CD4-positive, alpha-beta memory T cell (primary cell): ENCODE data around the gene ZBTB7A. TPM values are rescaled to one million over a fixed set of nuclear protein-coding genes. Genes with fewer than 3 reads are reported as not detected.

Source experiments
- CTCF ChIA-PET: fragments of 350-600 bp; sonication (Branson Sonifier 250); formaldehyde crosslinking; loops from one replicate; lab custom pipeline; 2021; ENCODE audit warnings: inconsistent platforms; ENCODE audit not compliant: partially characterized antibody; lab: Charles Lee
- POLR2A ChIA-PET: fragments of 350-600 bp; sonication (Branson Sonifier 250); formaldehyde crosslinking; loops from one replicate; lab custom pipeline; 2021; ENCODE audit not compliant: partially characterized antibody; lab: Charles Lee
- DNase-seq, 5 donors: peaks; one replicate each; pipeline versions ENCODE4 v3.0.0 to v3.0.0-alpha.2; 2020 to 2022; ENCODE audit warnings: mixed read lengths in 1 of 5
- H3K27ac ChIP-seq: one replicate; pipeline ENCODE4 v1.7.0; 2013; ENCODE audit warnings: low read depth, low read length
- H3K27me3 ChIP-seq: 2 replicates; pipeline ENCODE4 v1.7.0; 2013; ENCODE audit warnings: mild to moderate bottlenecking, low read length, moderate library complexity; ENCODE audit not compliant: insufficient read depth
- H3K36me3 ChIP-seq: 2 replicates; pipeline ENCODE4 v1.7.0; 2013; ENCODE audit warnings: mild to moderate bottlenecking, low read length, moderate library complexity; ENCODE audit not compliant: insufficient read depth
- H3K4me1 ChIP-seq: 2 replicates; pipeline ENCODE4 v1.7.0; 2013; ENCODE audit warnings: mild to moderate bottlenecking, low read length, moderate library complexity; ENCODE audit not compliant: insufficient read depth
- H3K4me3 ChIP-seq, 2 donors: one replicate each; pipeline ENCODE4 v1.7.0; 2013; ENCODE audit warnings: low read length in 2 of 2, mild to moderate bottlenecking in 1 of 2
- H3K9me3 ChIP-seq, 2 donors: one replicate each; pipeline ENCODE4 v1.7.0; 2013; ENCODE audit warnings: low read length in 2 of 2, control low read depth in 1 of 2; ENCODE audit not compliant: control insufficient read depth in 1 of 2
- H3K27ac Mint-ChIP-seq, 7 donors: one replicate each; pipeline ENCODE4 v1.8.0; 2020 to 2021; ENCODE audit warnings: mixed read lengths in 7 of 7, mild to moderate bottlenecking in 6 of 7, inconsistent platforms in 3 of 7, moderate library complexity in 3 of 7
- H3K27me3 Mint-ChIP-seq, 2 donors: one replicate each; pipeline ENCODE4 v1.8.0; 2020 to 2021; ENCODE audit warnings: mixed read lengths in 2 of 2
- H3K36me3 Mint-ChIP-seq, 2 donors: one replicate each; pipeline ENCODE4 v1.8.0; 2020 to 2021; ENCODE audit warnings: mixed read lengths in 2 of 2, inconsistent platforms in 1 of 2, mild to moderate bottlenecking in 1 of 2
- H3K4me1 Mint-ChIP-seq, 4 donors: one replicate each; pipeline ENCODE4 v1.8.0; 2020 to 2021; ENCODE audit warnings: mixed read lengths in 4 of 4, mild to moderate bottlenecking in 1 of 4
- H3K4me3 Mint-ChIP-seq, 8 donors: one replicate each; pipeline ENCODE4 v1.8.0; 2020 to 2021; ENCODE audit warnings: mixed read lengths in 8 of 8, mild to moderate bottlenecking in 7 of 8, moderate library complexity in 6 of 8, inconsistent platforms in 3 of 8
- H3K9me3 Mint-ChIP-seq, 8 donors: one replicate each; pipeline ENCODE4 v1.8.0; 2020 to 2021; ENCODE audit warnings: mixed read lengths in 8 of 8, mild to moderate bottlenecking in 5 of 8, inconsistent platforms in 3 of 8, moderate library complexity in 1 of 8
- intact Hi-C: fragments of 100-400 bp; cut with micrococcal nuclease; formaldehyde crosslinking; loops from one replicate; pipeline ENCODE4 v1.15.1; 2023
- polyA plus RNA-seq, 2 donors: library from polyadenylated mRNA; unstranded; fragments of 300-500 nt; fragmentation: Illumina TruSeq; gene quantifications; one replicate each; pipeline ENCODE4 v1.2.3, GENCODE V29; 2021
- total RNA-seq, 2 experiments: library from RNA; stranded (reverse); gene quantifications; one replicate each; pipeline ENCODE4 v1.2.3, GENCODE V29; 2021

ZBTB7A gene
- total and polyA plus RNA-seq, 4 experiments from 2014 or later = 9.6 to 57.7 (median 52.6) TPM

DNA sequence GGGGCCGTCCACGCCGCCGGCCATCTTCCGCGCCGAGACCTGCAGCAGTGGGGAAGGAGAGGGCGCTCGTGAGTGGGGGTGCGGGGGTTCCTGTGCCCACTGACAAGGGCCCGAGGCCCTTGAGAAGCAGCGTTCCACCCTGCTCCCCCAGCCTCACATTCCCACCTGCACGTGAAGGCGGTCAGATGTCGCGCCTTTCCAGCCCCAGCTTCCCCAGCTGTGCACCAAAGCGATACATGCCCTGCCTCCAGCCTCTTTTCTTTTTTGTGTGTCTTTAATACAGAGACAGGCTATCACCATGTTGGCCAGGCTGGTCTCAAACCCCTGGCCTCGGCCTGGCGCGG lies 11.5 kb downstream of the ZBTB7A start:
- Mint-ChIP-seq H3K9me3 (peaks cover 0 to 3% (median 0%) of the 10 kb centered on the region in 8 donors), H3K36me3 (peaks cover 27 to 41% of the 10 kb centered on the region in 2 donors), H3K27me3 (no peaks in the 10 kb centered on the region), H3K27ac (peak overlapping the region in 2 of 7 donors; percentile 6 to 11), H3K4me3 (no peak overlapping the region), H3K4me1 (peaks cover 20 to 45% (median 32%) of the 10 kb centered on the region in 4 donors)
- ChIA-PET CTCF (no interaction called here), POLR2A (no interaction called here)
- peaks cover 34% of the 10 kb centered on the region for H3K36me3 ChIP-seq
- DNase-seq = peak in 1 of 5 donors; percentile 10
- intact Hi-C loops = no loop called here
- H3K27me3 ChIP-seq = no peaks in the 10 kb centered on the region
- no peaks in the 10 kb centered on the region for H3K9me3 ChIP-seq
- H3K4me3 ChIP-seq = no peak overlapping the region
- H3K4me1 ChIP-seq = peaks cover 48% of the 10 kb centered on the region
- no peak overlapping the region for H3K27ac ChIP-seq

- H3K4me1 ChIP-seq = peaks cover 42% of the 10 kb centered on the region
- H3K9me3 ChIP-seq = no peaks in the 10 kb centered on the region
- DNase-seq = peak in 1 of 5 donors; percentile 31
- H3K4me3 ChIP-seq = no peak overlapping the region
- H3K36me3 ChIP-seq = peaks cover 36% of the 10 kb centered on the region
- H3K27me3 ChIP-seq = no peaks in the 10 kb centered on the region
- POLR2A ChIA-PET = no interaction called here
- H3K4me1 Mint-ChIP-seq = peaks cover 22 to 49% (median 33%) of the 10 kb centered on the region in 4 donors
- no peak overlapping the region for H3K27ac Mint-ChIP-seq
- H3K4me3 Mint-ChIP-seq = no peak overlapping the region
- H3K9me3 Mint-ChIP-seq = peaks cover 0 to 3% (median 0%) of the 10 kb centered on the region in 8 donors
- H3K36me3 Mint-ChIP-seq = peaks cover 29 to 43% of the 10 kb centered on the region in 2 donors
- CTCF ChIA-PET = no interaction called here
- no peak overlapping the region for H3K27ac ChIP-seq
- H3K27me3 Mint-ChIP-seq = no peaks in the 10 kb centered on the region
- intact Hi-C loops = no loop called here
Observed at GRCh38 chr19:4054441-4055208, 12.1 kb downstream of the ZBTB7A start.

DNA sequence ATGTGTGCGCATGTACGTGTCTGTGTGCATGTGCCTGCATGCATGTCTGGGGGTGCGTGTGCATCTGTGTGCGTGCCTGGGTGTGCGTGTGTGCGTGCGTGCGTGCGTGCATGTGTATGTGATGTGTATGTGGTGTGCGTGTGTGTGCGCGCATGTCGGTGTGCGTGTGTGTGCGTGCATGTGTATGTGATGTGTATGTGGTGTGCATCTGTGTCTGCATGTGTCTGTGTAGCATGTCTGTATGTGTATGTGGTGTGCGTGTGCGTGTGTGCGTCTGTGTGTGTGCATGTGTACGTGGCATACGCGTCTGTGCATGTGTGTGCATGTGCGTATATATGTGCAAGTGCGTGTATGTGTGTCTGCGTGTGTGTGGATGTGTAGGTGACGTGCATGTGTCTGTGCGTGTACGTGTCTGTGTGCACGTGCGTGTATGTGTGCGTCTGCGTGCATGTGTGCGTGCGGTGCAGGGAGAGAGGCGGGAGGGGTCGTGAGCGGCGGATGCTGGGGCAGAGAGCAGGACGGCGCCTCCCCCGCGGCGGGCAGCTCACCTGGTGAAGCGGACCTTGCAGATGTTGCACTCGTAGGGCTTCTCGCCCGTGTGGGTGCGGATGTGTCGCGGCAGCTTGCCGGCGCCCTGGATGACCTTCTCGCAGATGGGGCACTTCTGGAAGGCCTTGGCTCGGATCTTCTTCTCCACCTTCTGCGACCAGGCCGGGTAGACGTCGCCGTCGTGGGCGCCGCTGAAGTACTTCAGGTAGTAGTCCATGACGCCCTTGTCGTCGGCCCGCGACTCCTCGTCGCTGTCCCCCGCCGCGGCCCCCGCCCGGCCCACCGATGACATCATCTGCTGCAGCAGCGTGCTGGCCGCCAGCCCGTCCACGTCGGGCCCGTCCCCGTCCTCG lies 13.0 kb downstream of the ZBTB7A start:
- Mint-ChIP-seq H3K4me3 (peak overlapping the region in 4 of 8 donors; percentile 43 to 68 (median 56)), H3K9me3 (peaks cover 0 to 3% (median 0%) of the 10 kb centered on the region in 8 donors), H3K27me3 (no peaks in the 10 kb centered on the region), H3K27ac (peak overlapping the region in 6 of 7 donors; percentile 46 to 80 (median 54)), H3K36me3 (peaks cover 31 to 50% of the 10 kb centered on the region in 2 donors), H3K4me1 (peaks cover 23 to 51% (median 32%) of the 10 kb centered on the region in 4 donors)
- H3K4me1 ChIP-seq = peaks cover 33% of the 10 kb centered on the region
- H3K9me3 ChIP-seq = no peaks in the 10 kb centered on the region
- no peak overlapping the region for H3K27ac ChIP-seq
- peaks cover 41% of the 10 kb centered on the region for H3K36me3 ChIP-seq
- peak in 1 of 5 donors; percentile 29 for DNase-seq
- intact Hi-C loops = no loop called here
- no peaks in the 10 kb centered on the region for H3K27me3 ChIP-seq
- ChIA-PET POLR2A (no interaction called here), CTCF (no interaction called here)
- H3K4me3 ChIP-seq = no peak overlapping the region

DNA sequence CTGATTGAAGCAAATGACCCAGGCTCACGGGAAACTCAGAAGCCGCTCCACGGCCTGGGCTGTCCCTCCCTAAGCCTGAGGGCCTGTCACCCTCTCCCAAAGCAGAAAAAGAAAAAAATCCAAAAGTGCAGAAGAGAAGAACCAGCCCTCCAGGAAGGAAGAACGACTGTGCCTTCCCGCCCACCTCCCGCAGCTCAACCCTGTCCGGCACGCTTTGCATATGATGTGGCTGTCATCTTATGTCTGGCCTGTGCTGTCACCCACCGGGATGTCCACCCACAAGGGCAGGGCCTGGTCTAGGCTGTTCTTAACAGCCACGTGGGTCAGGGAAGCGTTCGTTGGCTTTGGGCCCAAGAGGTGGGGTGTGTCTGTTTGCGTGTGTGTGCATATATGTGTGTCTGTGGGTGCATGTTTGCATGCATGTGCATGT lies 13.7 kb downstream of the ZBTB7A start:
- H3K27me3 Mint-ChIP-seq = no peaks in the 10 kb centered on the region
- CTCF ChIA-PET = no interaction called here
- peaks cover 31 to 50% of the 10 kb centered on the region in 2 donors for H3K36me3 Mint-ChIP-seq
- no peak overlapping the region for H3K27ac ChIP-seq
- H3K9me3 ChIP-seq = no peaks in the 10 kb centered on the region
- peak overlapping the region in 4 of 8 donors; percentile 26 to 66 (median 44) for H3K4me3 Mint-ChIP-seq
- H3K27me3 ChIP-seq = no peaks in the 10 kb centered on the region
- H3K27ac Mint-ChIP-seq = peak overlapping the region in 3 of 7 donors; percentile 61 to 81 (median 80)
- H3K4me3 ChIP-seq = no peak overlapping the region
- intact Hi-C loops = no loop called here
- H3K9me3 Mint-ChIP-seq = peaks cover 0 to 3% (median 0%) of the 10 kb centered on the region in 8 donors
- peaks cover 23 to 51% (median 31%) of the 10 kb centered on the region in 4 donors for H3K4me1 Mint-ChIP-seq
- H3K4me1 ChIP-seq = peaks cover 26% of the 10 kb centered on the region
- POLR2A ChIA-PET = no interaction called here
- peak in 1 of 5 donors; percentile 28 for DNase-seq
- peaks cover 41% of the 10 kb centered on the region for H3K36me3 ChIP-seq

- no peak overlapping the region for H3K27ac ChIP-seq
- peaks cover 22% of the 10 kb centered on the region for H3K4me1 ChIP-seq
- DNase-seq = peak in 1 of 5 donors; percentile 33
- ChIA-PET CTCF (interaction anchor here (1.4 kb wide), 1 partner anchor 88 kb away, joined by 3 read pairs; no protein-coding TSS in a partner anchor), POLR2A (no interaction called here)
- no peaks in the 10 kb centered on the region for H3K9me3 ChIP-seq
- peaks cover 0 to 3% (median 0%) of the 10 kb centered on the region in 8 donors for H3K9me3 Mint-ChIP-seq
- no peaks in the 10 kb centered on the region for H3K27me3 Mint-ChIP-seq
- intact Hi-C loops = no loop called here
- no peak overlapping the region for H3K4me3 ChIP-seq
- H3K27me3 ChIP-seq = no peaks in the 10 kb centered on the region
- H3K4me3 Mint-ChIP-seq = peak overlapping the region in 3 of 8 donors; percentile 26 to 46 (median 39)
- peaks cover 23 to 45% (median 26%) of the 10 kb centered on the region in 4 donors for H3K4me1 Mint-ChIP-seq
- H3K36me3 Mint-ChIP-seq = peaks cover 31 to 48% of the 10 kb centered on the region in 2 donors
- peak overlapping the region in 3 of 7 donors; percentile 19 to 80 (median 61) for H3K27ac Mint-ChIP-seq
- H3K36me3 ChIP-seq = peaks cover 41% of the 10 kb centered on the region
Observed at GRCh38 chr19:4052114-4052992, 14.3 kb downstream of the ZBTB7A start.

DNA sequence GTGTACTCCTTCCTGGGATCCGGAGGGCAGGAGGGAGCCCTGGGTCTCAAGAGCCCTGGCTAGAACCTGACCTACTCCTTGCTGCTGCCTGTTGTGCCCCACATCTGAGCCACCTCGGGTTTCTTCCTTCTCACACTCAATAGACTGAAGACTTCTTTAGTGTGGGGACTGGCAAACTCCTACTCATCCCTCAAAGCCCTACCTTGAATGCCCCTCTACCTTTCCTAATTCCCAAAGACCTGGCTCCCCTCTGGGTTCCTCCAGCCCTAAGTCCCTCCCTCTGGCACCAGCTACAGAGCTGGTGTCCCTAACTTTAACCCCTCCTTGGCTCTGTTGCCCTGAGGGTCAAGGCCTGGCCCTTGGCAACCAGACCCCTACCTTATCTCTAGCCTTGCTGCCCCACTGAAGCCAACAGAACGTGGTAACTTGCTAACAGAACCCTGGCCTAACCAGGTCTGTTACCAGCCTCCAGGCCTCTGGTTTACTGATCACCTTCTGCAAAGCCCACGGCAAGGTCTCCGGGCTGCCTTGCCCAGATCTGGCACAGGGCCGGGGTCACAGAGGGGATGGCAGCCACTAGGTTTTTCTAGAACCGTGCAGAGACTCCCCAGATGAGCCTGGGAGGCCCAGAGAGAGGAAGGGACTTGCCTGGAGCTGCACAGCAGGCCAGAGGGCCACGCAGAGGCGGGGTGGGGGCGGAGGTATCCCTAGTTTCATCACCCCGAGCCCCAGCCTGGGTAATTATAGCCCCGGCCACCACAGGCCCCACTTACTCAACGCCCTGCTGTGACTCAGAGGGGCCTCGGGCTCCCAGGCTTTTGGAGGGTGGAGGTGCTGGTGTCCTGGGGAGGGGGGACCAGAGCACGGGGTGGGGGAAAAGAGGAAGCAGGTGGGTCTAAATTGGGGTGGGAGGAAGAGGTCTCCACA lies 15.3 kb downstream of the ZBTB7A start:
- H3K9me3 ChIP-seq = no peaks in the 10 kb centered on the region
- Mint-ChIP-seq H3K4me3 (peak overlapping the region in 3 of 8 donors; percentile 4 to 41 (median 15)), H3K36me3 (peaks cover 31 to 48% of the 10 kb centered on the region in 2 donors), H3K27me3 (no peaks in the 10 kb centered on the region), H3K27ac (peak overlapping the region in 6 of 7 donors; percentile 1 to 86 (median 70)), H3K9me3 (peaks cover 0 to 3% (median 0%) of the 10 kb centered on the region in 8 donors), H3K4me1 (peaks cover 23 to 44% (median 26%) of the 10 kb centered on the region in 4 donors)
- ChIA-PET CTCF (interaction anchor here (1.4 kb wide), 1 partner anchor 89 kb away, joined by 3 read pairs; no protein-coding TSS in a partner anchor), POLR2A (interaction anchor here (1.5 kb wide), 1 partner anchor 12 kb away, joined by 6 read pairs; no protein-coding TSS in a partner anchor)
- H3K27ac ChIP-seq = no peak overlapping the region
- no peak overlapping the region for H3K4me3 ChIP-seq
- intact Hi-C loops = no loop called here
- peaks cover 22% of the 10 kb centered on the region for H3K4me1 ChIP-seq
- peak in 1 of 5 donors; percentile 9 for DNase-seq
- H3K27me3 ChIP-seq = no peaks in the 10 kb centered on the region
- H3K36me3 ChIP-seq = peaks cover 41% of the 10 kb centered on the region
